Measurements from ENCODE around the gene AKT2. TPM values are rescaled to one million over a fixed set of nuclear protein-coding genes. Genes with fewer than 3 reads are reported as not detected.

AKT2 gene
- total RNA-seq, 1 experiment from 2014 or later, result 141 TPM

GRCh38 chr19:40285353-40286234, 449 bp upstream of the AKT2 start:
- intact Hi-C loops (cut with micrococcal nuclease), result no loop called here
- BruUV-seq (replicated peaks), result TSS peak; percentile 98
- Histone ChIP-seq H3K79me2 (ENCODE audit: insufficient read depth, low read length) (peaks cover 44% of the 10 kb centered on the region), H3K4me2 (ENCODE audit: low read length) (peak overlapping the region; percentile 88), H3K9me2 (ENCODE audit: insufficient read depth) (no peaks in the 10 kb centered on the region), H3K4me1 (ENCODE audit: control insufficient read depth in 1 of 2, insufficient read depth in 2 of 2, low read length in 2 of 2) (peaks cover 11 to 18% of the 10 kb centered on the region in 2 experiments), H3K27me3 (ENCODE audit: insufficient read depth, low read length) (no peaks in the 10 kb centered on the region), H3K27ac (ENCODE audit: low read depth, low read length) (peak overlapping the region; percentile 91), H4K20me1 (ENCODE audit: insufficient read depth) (no peaks in the 10 kb centered on the region), H3K4me3 (replicated peaks in 1 of 2; ENCODE audit: low read depth in 1 of 2, low read length in 2 of 2) (peak overlapping the region; percentile 93 to 97), H3K9ac (ENCODE audit: low read length) (peak overlapping the region; percentile 94), H2AFZ (ENCODE audit: low read depth, low read length, poor library complexity, severe bottlenecking) (peak overlapping the region; percentile 68), H3K9me3 (ENCODE audit: control insufficient read depth in 1 of 2, insufficient read depth in 1 of 2, low read depth in 1 of 2, low read length in 2 of 2) (no peaks in the 10 kb centered on the region), H3K36me3 (ENCODE audit: control insufficient read depth in 1 of 2, insufficient read depth in 2 of 2, low read length in 2 of 2) (peaks cover 0 to 4% of the 10 kb centered on the region in 2 experiments; a peak in 1 of 4 replicates)
- RAD21 ChIA-PET (ENCODE audit: low non-redundant PET in 1 of 2, low total read pairs in 2 of 2, uncharacterized antibody in 2 of 2, unreplicated experiment in 2 of 2), result interaction anchor here in 1 of 2 experiments (0.6 kb wide), 1 partner anchor 342 kb away, joined by 4 read pairs; no protein-coding TSS in a partner anchor
- CTCF ChIA-PET, result no interaction called here
- DNase-seq (ENCODE audit: low read depth, low spot score) (peak; percentile 99), ATAC-seq (peak; percentile 93)
- POLR2A ChIA-PET, result no interaction called here
- TF ChIP-seq POLR2A (IDR thresholded peaks at IDR 0.05; ENCODE audit: borderline replicate concordance, extremely low read depth, insufficient read depth, insufficient read length), result peak; percentile 7
- TF ChIP-seq MAX (IDR thresholded peaks at IDR 0.05), result peak; percentile 80
- no peak for TF ChIP-seq ZBTB33 (IDR thresholded peaks at IDR 0.05; ENCODE audit: extremely low read depth, insufficient replicate concordance, low read length)
- TF ChIP-seq ATF3 (IDR thresholded peaks at IDR 0.05), result no peak
- peak; percentile 4 for TF ChIP-seq YY1 (IDR thresholded peaks at IDR 0.05; ENCODE audit: extremely low read depth, insufficient replicate concordance, low read depth, low read length)
- no peak for TF ChIP-seq EZH2phosphoT487 (IDR thresholded peaks at IDR 0.05; ENCODE audit: borderline replicate concordance)
- no peak for TF ChIP-seq REST (IDR thresholded peaks at IDR 0.05; ENCODE audit: low read depth)
- TF ChIP-seq SIN3A (IDR thresholded peaks at IDR 0.05; ENCODE audit: low read depth), result no peak
- no peak for TF ChIP-seq CTCF (IDR thresholded peaks at IDR 0.05 in 2 of 3, conservative IDR thresholded peaks at IDR 0.05 in 1 of 3; ENCODE audit: borderline replicate concordance in 1 of 3, insufficient read depth in 1 of 3, low read depth in 2 of 3, low read length in 2 of 3)
- no peak for TF ChIP-seq CEBPB (IDR thresholded peaks at IDR 0.05; ENCODE audit: low read depth)
- TF ChIP-seq POLR2AphosphoS5 (IDR thresholded peaks at IDR 0.05; ENCODE audit: low read depth, low read length), result peak; percentile 63
- no peak for TF ChIP-seq CBX3 (IDR thresholded peaks at IDR 0.05; ENCODE audit: low read depth)
- TF ChIP-seq SRF (IDR thresholded peaks at IDR 0.05; ENCODE audit: low read depth), result no peak
- no peak for TF ChIP-seq RAD21 (IDR thresholded peaks at IDR 0.05; ENCODE audit: low read depth)
- no peak for TF ChIP-seq ZNF274 (IDR thresholded peaks at IDR 0.05; ENCODE audit: low read depth, low read length)
- TF ChIP-seq EZH2 (IDR thresholded peaks at IDR 0.05), result no peak
- TF ChIP-seq EGR1 (IDR thresholded peaks at IDR 0.05; ENCODE audit: low read depth), result no peak
- TF ChIP-seq ELF1 (IDR thresholded peaks at IDR 0.05; ENCODE audit: borderline replicate concordance, low read depth), result no peak
